ENCODE data around the gene NELL1.

Gene NELL1

GRCh38 chr11:21421711-21422329, 752.4 kb downstream of the NELL1 start:
- no peak overlapping the region for H3K27ac ChIP-seq (ENCODE audit: low read depth, low read length)
- no peak overlapping the region for H3K4me2 ChIP-seq (ENCODE audit: low read length)
- H3K18ac ChIP-seq (ENCODE audit: low read length), result no peak overlapping the region
- no peak overlapping the region for H3K9ac ChIP-seq (ENCODE audit: low read length)
- DNase-seq, result peak; percentile 42
- H3K36me3 ChIP-seq (ENCODE audit: control insufficient read depth, insufficient read depth, low read length), result no peaks in the 10 kb centered on the region
- H2AK5ac ChIP-seq (ENCODE audit: low read length), result no peak overlapping the region
- H3K79me1 ChIP-seq (ENCODE audit: low read length), result no peaks in the 10 kb centered on the region
- no peaks in the 10 kb centered on the region for H3K4me1 ChIP-seq (ENCODE audit: control insufficient read depth, low read depth, low read length)
- no peak overlapping the region for H3K56ac ChIP-seq (ENCODE audit: low read length)
- no peak overlapping the region for H4K5ac ChIP-seq (ENCODE audit: low read length)
- no peak overlapping the region for H2BK5ac ChIP-seq (ENCODE audit: low read length)
- no peak overlapping the region for H4K8ac ChIP-seq (ENCODE audit: low read depth, low read length)
- no peaks in the 10 kb centered on the region for H3K27me3 ChIP-seq (ENCODE audit: insufficient read depth, low read length, poor library complexity)
- H3K4ac ChIP-seq (ENCODE audit: low read depth, low read length), result no peak overlapping the region
- H3K23ac ChIP-seq (ENCODE audit: low read length), result no peak overlapping the region
- H3K79me2 ChIP-seq (ENCODE audit: control insufficient read depth, insufficient read depth, low read length), result no peaks in the 10 kb centered on the region
- no peak overlapping the region for H3K4me3 ChIP-seq (ENCODE audit: low read length)
- no peak overlapping the region for H2BK120ac ChIP-seq (ENCODE audit: low read depth, low read length)
- H2BK15ac ChIP-seq (replicated peaks; ENCODE audit: low read depth), result no peak overlapping the region
- WGBS (ENCODE audit: extremely low coverage, insufficient coverage, low lambda C conversion rate), result no CpG with 5 or more reads among the region's 5 CpGs

- Histone ChIP-seq H3K27me3 (ENCODE audit: insufficient read depth, low read length, poor library complexity) (no peaks in the 10 kb centered on the region), H3K56ac (ENCODE audit: low read length) (no peak overlapping the region), H3K9ac (ENCODE audit: low read length) (no peak overlapping the region), H2BK15ac (replicated peaks; ENCODE audit: low read depth) (no peak overlapping the region), H3K4me3 (ENCODE audit: low read length) (no peak overlapping the region), H2AK5ac (ENCODE audit: low read length) (no peak overlapping the region), H3K27ac (ENCODE audit: low read depth, low read length) (no peak overlapping the region), H3K79me1 (ENCODE audit: low read length) (no peaks in the 10 kb centered on the region), H3K4ac (ENCODE audit: low read depth, low read length) (no peak overlapping the region), H2BK120ac (ENCODE audit: low read depth, low read length) (no peak overlapping the region), H3K36me3 (ENCODE audit: control insufficient read depth, insufficient read depth, low read length) (no peaks in the 10 kb centered on the region), H3K79me2 (ENCODE audit: control insufficient read depth, insufficient read depth, low read length) (no peaks in the 10 kb centered on the region), H3K4me2 (ENCODE audit: low read length) (no peak overlapping the region), H3K23ac (ENCODE audit: low read length) (no peak overlapping the region), H3K18ac (ENCODE audit: low read length) (no peak overlapping the region), H2BK5ac (ENCODE audit: low read length) (no peak overlapping the region), H4K8ac (ENCODE audit: low read depth, low read length) (no peak overlapping the region), H4K5ac (ENCODE audit: low read length) (no peak overlapping the region), H3K4me1 (ENCODE audit: control insufficient read depth, low read depth, low read length) (no peaks in the 10 kb centered on the region)
- WGBS (ENCODE audit: extremely low coverage, insufficient coverage, low lambda C conversion rate), result no CpG with 5 or more reads among the region's 3 CpGs
- no peak for DNase-seq
These were observed 757.5 kb downstream of the NELL1 start for GRCh38 chr11:21426931-21427330.

- no peaks in the 10 kb centered on the region for H3K79me2 ChIP-seq (ENCODE audit: control insufficient read depth, insufficient read depth, low read length)
- no peak overlapping the region for H3K4me2 ChIP-seq (ENCODE audit: low read length)
- DNase-seq, result no peak
- no peak overlapping the region for H2BK5ac ChIP-seq (ENCODE audit: low read length)
- no peak overlapping the region for H2BK120ac ChIP-seq (ENCODE audit: low read depth, low read length)
- no peak overlapping the region for H3K27ac ChIP-seq (ENCODE audit: low read depth, low read length)
- no peak overlapping the region for H3K56ac ChIP-seq (ENCODE audit: low read length)
- no peak overlapping the region for H4K8ac ChIP-seq (ENCODE audit: low read depth, low read length)
- no peaks in the 10 kb centered on the region for H3K27me3 ChIP-seq (ENCODE audit: insufficient read depth, low read length, poor library complexity)
- no peaks in the 10 kb centered on the region for H3K4me1 ChIP-seq (ENCODE audit: control insufficient read depth, low read depth, low read length)
- no peak overlapping the region for H3K4me3 ChIP-seq (ENCODE audit: low read length)
- H3K9ac ChIP-seq (ENCODE audit: low read length), result no peak overlapping the region
- H3K18ac ChIP-seq (ENCODE audit: low read length), result no peak overlapping the region
- H2AK5ac ChIP-seq (ENCODE audit: low read length), result no peak overlapping the region
- H3K36me3 ChIP-seq (ENCODE audit: control insufficient read depth, insufficient read depth, low read length), result no peaks in the 10 kb centered on the region
- H3K4ac ChIP-seq (ENCODE audit: low read depth, low read length), result no peak overlapping the region
- WGBS (ENCODE audit: extremely low coverage, insufficient coverage, low lambda C conversion rate), result no CpG with 5 or more reads among the region's 1 CpG
- H2BK15ac ChIP-seq (replicated peaks; ENCODE audit: low read depth), result no peak overlapping the region
- H4K5ac ChIP-seq (ENCODE audit: low read length), result no peak overlapping the region
- H3K23ac ChIP-seq (ENCODE audit: low read length), result no peak overlapping the region
- H3K79me1 ChIP-seq (ENCODE audit: low read length), result no peaks in the 10 kb centered on the region
These were observed 758.3 kb downstream of the NELL1 start for GRCh38 chr11:21427726-21428125.

- no CpG with 5 or more reads among the region's 1 CpG for WGBS (ENCODE audit: extremely low coverage, insufficient coverage, low lambda C conversion rate)
- no peak overlapping the region for H2BK15ac ChIP-seq (replicated peaks; ENCODE audit: low read depth)
These were observed 759.4 kb downstream of the NELL1 start for GRCh38 chr11:21428796-21429195.

GRCh38 chr11:21429401-21429800, 760.0 kb downstream of the NELL1 start:
- Histone ChIP-seq H3K79me1 (ENCODE audit: low read length) (no peaks in the 10 kb centered on the region), H3K9ac (ENCODE audit: low read length) (no peak overlapping the region), H3K23ac (ENCODE audit: low read length) (no peak overlapping the region), H3K36me3 (ENCODE audit: control insufficient read depth, insufficient read depth, low read length) (no peaks in the 10 kb centered on the region), H3K4me3 (ENCODE audit: low read length) (no peak overlapping the region), H3K79me2 (ENCODE audit: control insufficient read depth, insufficient read depth, low read length) (no peaks in the 10 kb centered on the region), H2BK120ac (ENCODE audit: low read depth, low read length) (no peak overlapping the region), H2BK15ac (replicated peaks; ENCODE audit: low read depth) (no peak overlapping the region), H3K18ac (ENCODE audit: low read length) (no peak overlapping the region), H3K27me3 (ENCODE audit: insufficient read depth, low read length, poor library complexity) (no peaks in the 10 kb centered on the region), H2AK5ac (ENCODE audit: low read length) (no peak overlapping the region), H3K56ac (ENCODE audit: low read length) (no peak overlapping the region), H2BK5ac (ENCODE audit: low read length) (no peak overlapping the region), H3K4ac (ENCODE audit: low read depth, low read length) (no peak overlapping the region), H3K27ac (ENCODE audit: low read depth, low read length) (no peak overlapping the region), H4K5ac (ENCODE audit: low read length) (no peak overlapping the region), H3K4me2 (ENCODE audit: low read length) (no peak overlapping the region), H4K8ac (ENCODE audit: low read depth, low read length) (no peak overlapping the region), H3K4me1 (ENCODE audit: control insufficient read depth, low read depth, low read length) (no peaks in the 10 kb centered on the region)
- no peak for DNase-seq

More at GRCh38 chr11:21428796-21429195, 759.4 kb downstream of the NELL1 start:
- Histone ChIP-seq H3K9ac (ENCODE audit: low read length) (no peak overlapping the region), H3K27ac (ENCODE audit: low read depth, low read length) (no peak overlapping the region), H3K56ac (ENCODE audit: low read length) (no peak overlapping the region), H4K8ac (ENCODE audit: low read depth, low read length) (no peak overlapping the region), H2AK5ac (ENCODE audit: low read length) (no peak overlapping the region), H2BK120ac (ENCODE audit: low read depth, low read length) (no peak overlapping the region), H3K18ac (ENCODE audit: low read length) (no peak overlapping the region), H3K4me1 (ENCODE audit: control insufficient read depth, low read depth, low read length) (no peaks in the 10 kb centered on the region), H3K4me3 (ENCODE audit: low read length) (no peak overlapping the region), H3K4ac (ENCODE audit: low read depth, low read length) (no peak overlapping the region), H4K5ac (ENCODE audit: low read length) (no peak overlapping the region), H3K79me1 (ENCODE audit: low read length) (no peaks in the 10 kb centered on the region), H3K23ac (ENCODE audit: low read length) (no peak overlapping the region), H2BK5ac (ENCODE audit: low read length) (no peak overlapping the region), H3K36me3 (ENCODE audit: control insufficient read depth, insufficient read depth, low read length) (no peaks in the 10 kb centered on the region), H3K27me3 (ENCODE audit: insufficient read depth, low read length, poor library complexity) (no peaks in the 10 kb centered on the region), H3K79me2 (ENCODE audit: control insufficient read depth, insufficient read depth, low read length) (no peaks in the 10 kb centered on the region), H3K4me2 (ENCODE audit: low read length) (no peak overlapping the region)
- no peak for DNase-seq

GRCh38 chr11:21430537-21430936, 761.2 kb downstream of the NELL1 start:
- Histone ChIP-seq H2BK120ac (ENCODE audit: low read depth, low read length) (no peak overlapping the region), H4K5ac (ENCODE audit: low read length) (no peak overlapping the region), H4K8ac (ENCODE audit: low read depth, low read length) (no peak overlapping the region), H2AK5ac (ENCODE audit: low read length) (no peak overlapping the region), H3K4me1 (ENCODE audit: control insufficient read depth, low read depth, low read length) (no peaks in the 10 kb centered on the region), H3K79me1 (ENCODE audit: low read length) (no peaks in the 10 kb centered on the region), H2BK5ac (ENCODE audit: low read length) (no peak overlapping the region), H3K4me3 (ENCODE audit: low read length) (no peak overlapping the region), H3K9ac (ENCODE audit: low read length) (no peak overlapping the region), H3K4ac (ENCODE audit: low read depth, low read length) (no peak overlapping the region), H3K4me2 (ENCODE audit: low read length) (no peak overlapping the region), H3K27ac (ENCODE audit: low read depth, low read length) (no peak overlapping the region), H3K56ac (ENCODE audit: low read length) (no peak overlapping the region), H3K36me3 (ENCODE audit: control insufficient read depth, insufficient read depth, low read length) (no peaks in the 10 kb centered on the region), H3K79me2 (ENCODE audit: control insufficient read depth, insufficient read depth, low read length) (no peaks in the 10 kb centered on the region), H3K18ac (ENCODE audit: low read length) (no peak overlapping the region), H3K27me3 (ENCODE audit: insufficient read depth, low read length, poor library complexity) (no peaks in the 10 kb centered on the region), H2BK15ac (replicated peaks; ENCODE audit: low read depth) (no peak overlapping the region), H3K23ac (ENCODE audit: low read length) (no peak overlapping the region)
- no peak for DNase-seq
- WGBS (ENCODE audit: extremely low coverage, insufficient coverage, low lambda C conversion rate), result no CpG with 5 or more reads among the region's 3 CpGs
